ENCODE results near the gene ZCRB1. TPM values are rescaled to one million over a fixed set of nuclear protein-coding genes. Genes with fewer than 3 reads are reported as not detected.

Gene ZCRB1
- total and polyA plus RNA-seq, 2 of the 4 experiments (the other 2 are of a cell fraction): 19.7 to 28.1 TPM

- no peak overlapping the region for H2AFZ ChIP-seq (replicated peaks; ENCODE audit: low read length, poor library complexity)
- POLR2A ChIA-PET (ENCODE audit: unreplicated experiment): no interaction called here
Measured at GRCh38 chr12:42361909-42362646, 36.2 kb upstream of the ZCRB1 start.

More at GRCh38 chr12:42361909-42362646, 36.2 kb upstream of the ZCRB1 start:
- Histone ChIP-seq H4K5ac (ENCODE audit: low read depth, low read length) (no peak overlapping the region), H3K4me3 (ENCODE audit: insufficient read depth, low read depth, low read length) (no peak overlapping the region), H2BK5ac (ENCODE audit: low read depth, low read length, poor library complexity, severe bottlenecking) (no peak overlapping the region), H3K56ac (ENCODE audit: extremely low read depth, insufficient read depth, low read length) (no peak overlapping the region), H2AK5ac (ENCODE audit: low read depth, low read length) (no peak overlapping the region), H3K9me1 (ENCODE audit: insufficient read depth, low read length) (0 out of 2 replicates have a peak, but pooled peaks cover 3% of the 10 kb centered on the region), H3K14ac (replicated peaks; ENCODE audit: low read depth, low read length) (no peak overlapping the region), H3K36me3 (ENCODE audit: control insufficient read depth, insufficient read depth, low read length) (peaks cover 4% of the 10 kb centered on the region; the same call in 1 of the 2 replicates), H3K4me2 (ENCODE audit: low read depth, low read length) (no peak overlapping the region), H2BK15ac (ENCODE audit: low read depth, low read length) (no peak overlapping the region), H3K9ac (ENCODE audit: low read depth, low read length) (no peak overlapping the region), H2AK9ac (replicated peaks; ENCODE audit: low read depth, low read length, poor library complexity) (no peak overlapping the region), H3K79me1 (ENCODE audit: low read depth in 1 of 2, low read length in 2 of 2) (peaks cover 4 to 30% of the 10 kb centered on the region in 2 experiments; a peak in 3 of 4 replicates), H4K91ac (ENCODE audit: insufficient read depth, low read depth, low read length) (no peak overlapping the region), H3K18ac (ENCODE audit: low read depth, low read length) (no peak overlapping the region), H3K4me1 (ENCODE audit: control insufficient read depth, insufficient read depth, low read length) (peaks cover 5% of the 10 kb centered on the region), H4K20me1 (ENCODE audit: insufficient read depth, low read length) (no peaks in the 10 kb centered on the region; the same call in 1 of the 2 replicates), H3K27ac (ENCODE audit: insufficient read depth, low read length) (no peak overlapping the region), H3K9me3 (ENCODE audit: control insufficient read depth, insufficient read depth, low read length) (no peaks in the 10 kb centered on the region), H3K27me3 (ENCODE audit: control insufficient read depth, insufficient read depth, low read length) (no peaks in the 10 kb centered on the region), H3K4ac (ENCODE audit: low read depth, low read length) (no peak overlapping the region), H4K8ac (ENCODE audit: low read depth in 2 of 2, low read length in 2 of 2) (no peak overlapping the region), H2BK20ac (ENCODE audit: low read depth, low read length) (no peak overlapping the region), H3K23ac (ENCODE audit: low read depth, low read length) (no peak overlapping the region), H2BK120ac (ENCODE audit: low read depth, low read length) (no peak overlapping the region)
- CTCF ChIA-PET: no interaction called here
- BruUV-seq (replicated peaks): no TSS peak
- TF ChIP-seq MAZ (IDR thresholded peaks at IDR 0.05; ENCODE audit: borderline replicate concordance, low read depth, low read length) (no peak), USF2 (IDR thresholded peaks at IDR 0.05; ENCODE audit: low read depth, low read length) (no peak), MAFK (IDR thresholded peaks at IDR 0.05; ENCODE audit: low read depth, low read length) (no peak), RAD21 (IDR thresholded peaks at IDR 0.05; ENCODE audit: low read length) (no peak), MXI1 (IDR thresholded peaks at IDR 0.05; ENCODE audit: borderline replicate concordance, low read depth, low read length) (no peak), RFX5 (IDR thresholded peaks at IDR 0.05; ENCODE audit: low read depth, low read length) (no peak), RCOR1 (IDR thresholded peaks at IDR 0.05; ENCODE audit: insufficient replicate concordance, low read length) (no peak), CTCF (conservative IDR thresholded peaks at IDR 0.05; ENCODE audit: low read depth, low read length) (no peak), POLR2A (IDR thresholded peaks at IDR 0.05; ENCODE audit: low read depth, low read length) (no peak), SMC3 (IDR thresholded peaks at IDR 0.05; ENCODE audit: low read depth, low read length) (no peak)
- DNase-seq: peak; percentile 4
- intact Hi-C loops (cut with micrococcal nuclease): no loop called here
- dilution Hi-C loops (cut with HindIII; ENCODE audit: low sequenced_read_pairs, unreplicated experiment): no loop called here
- 67% methylated on average over 1 of the region's 4 CpGs; no CpG with 5 or more reads in 1 of the 2 experiments for WGBS, 2 experiments (ENCODE audit: extremely low coverage in 2 of 2, insufficient read length in 1 of 2)
- in situ Hi-C loops (cut with MboI; ENCODE audit: low sequenced_read_pairs): no loop called here
- ATAC-seq (ENCODE audit: low read depth): no peak

Measured in IMR-90 (cell line).